Fibroblast of skin of left quadriceps (primary cell): ENCODE data around the gene PRODH2.
A peak's percentile ranks its signal among the peaks of the same experiment; 100 is the strongest.

ENCODE experiments used
- DNase-seq, 2 experiments: peaks; one replicate each; pipeline ENCODE4 v3.0.0-alpha.2; 2013; ENCODE audit warnings: low read depth in 2 of 2

PRODH2 gene

DNA sequence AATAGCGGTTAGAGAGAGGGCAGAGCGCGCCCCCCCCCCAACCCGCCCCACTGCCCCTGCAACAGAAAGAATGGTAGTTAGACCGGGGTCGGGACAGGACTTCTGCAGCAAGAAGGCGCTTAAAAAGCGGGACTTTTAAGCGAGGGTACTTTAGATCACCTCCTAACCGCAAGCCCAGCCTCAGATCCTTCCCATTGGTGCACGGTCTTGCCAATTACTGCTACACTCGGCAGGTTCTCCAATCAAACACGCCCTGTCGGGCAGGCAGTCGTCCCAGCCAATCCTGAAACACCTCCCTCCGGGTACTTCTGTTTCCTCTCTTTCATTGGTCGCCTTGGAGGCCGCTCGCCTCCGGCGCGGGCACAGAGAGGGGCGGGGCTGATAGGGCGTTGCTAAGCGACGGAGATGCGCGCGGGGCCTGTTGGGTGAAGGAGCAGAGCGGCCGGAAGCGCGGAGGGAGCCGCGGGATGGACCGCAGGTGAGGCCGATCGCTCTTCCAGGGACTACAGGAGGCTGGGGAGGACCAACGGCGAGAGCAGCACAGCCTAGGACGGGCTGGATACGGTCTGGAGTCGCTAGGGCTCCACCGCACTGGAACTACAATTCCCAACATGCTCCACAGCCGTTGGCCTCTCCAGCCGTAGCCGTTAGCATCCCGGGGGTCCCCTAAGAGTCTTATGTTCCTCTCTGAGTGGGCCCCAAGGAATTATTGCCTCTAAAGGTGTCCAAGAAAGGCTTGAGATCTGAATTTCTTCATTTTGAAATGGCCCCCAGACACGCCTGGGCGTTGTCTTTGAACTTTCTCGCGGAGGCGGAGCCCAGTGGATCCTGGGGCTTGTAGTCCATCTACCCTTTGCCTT lies 54.7 kb downstream of the PRODH2 start, which contains the start of gene PROSER3:
PROSER3 (plus strand) TSS at position 428 of the 860 bp plus-strand sequence; CDS start at position 468, 40 bp downstream.
- DNase-seq, result peak; percentile 99 to 100

DNA sequence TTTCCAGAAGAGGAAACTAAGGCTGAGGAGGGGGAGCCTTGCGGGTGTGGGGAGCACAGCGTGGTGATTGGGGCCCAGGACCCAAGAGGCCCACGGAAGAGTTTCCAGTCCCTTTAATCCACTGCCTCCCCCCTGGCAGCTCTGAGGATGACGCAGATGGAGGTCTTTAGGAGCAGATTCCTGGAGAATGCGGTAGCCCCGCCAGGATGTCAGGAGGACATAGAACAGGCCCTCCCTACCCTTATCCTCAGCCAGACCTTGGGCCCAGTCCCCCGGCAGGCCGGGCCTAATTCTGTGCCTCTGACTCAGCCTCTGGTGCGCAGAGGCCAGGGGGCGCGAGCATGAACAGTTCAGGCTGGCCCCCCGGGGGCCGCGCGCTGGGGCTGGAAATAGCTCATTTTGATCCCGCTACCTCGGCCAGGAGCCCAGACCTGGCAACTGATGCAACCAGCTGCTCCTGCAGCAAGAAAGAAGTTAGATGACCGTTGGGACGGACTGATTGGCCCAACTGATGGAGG lies 55.4 kb downstream of the PRODH2 start:
- DNase-seq, result peak; percentile 84

DNA sequence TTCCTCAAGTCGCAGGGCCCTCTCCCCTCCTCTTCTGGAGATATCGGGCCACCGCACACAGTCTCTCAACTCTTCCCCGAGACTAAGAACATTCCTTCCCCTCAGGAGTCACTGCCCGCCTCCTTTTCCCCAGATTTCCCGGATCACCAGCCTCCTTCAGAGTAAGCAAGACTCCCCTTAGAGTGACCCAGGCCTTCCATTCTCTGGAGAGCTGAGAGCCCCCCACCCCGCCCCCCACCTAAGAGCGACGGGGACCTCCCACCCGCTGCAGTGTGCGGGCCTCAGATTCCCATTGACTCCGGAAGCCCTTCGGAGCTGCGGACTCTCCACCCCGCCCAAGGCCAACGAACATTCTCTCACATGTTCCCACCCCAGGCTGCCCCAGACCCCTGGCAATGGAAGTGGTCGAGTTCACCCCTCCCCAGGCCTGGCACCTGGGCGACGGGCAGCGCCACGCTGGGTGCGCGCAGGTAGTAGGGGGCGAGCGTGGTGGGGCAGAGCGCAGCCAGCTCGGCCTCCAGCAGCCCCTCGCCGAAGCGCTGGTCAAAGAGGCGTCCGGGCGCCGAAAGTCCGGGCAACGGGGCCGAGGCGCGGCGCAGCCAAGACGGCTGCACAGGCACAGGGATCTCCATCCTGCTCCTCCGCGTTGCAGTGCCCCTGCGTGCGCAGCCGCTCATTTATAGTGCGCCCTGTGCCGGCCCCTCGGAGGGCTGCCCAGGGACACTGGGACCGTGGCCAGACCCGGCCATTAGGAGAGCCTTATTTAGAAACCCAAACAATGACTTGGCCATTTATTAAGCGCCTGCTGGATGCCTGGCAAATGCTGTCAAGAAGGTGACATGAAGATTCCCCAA lies 56.0 kb downstream of the PRODH2 start, which contains the start of gene HSPB6:
HSPB6 (minus strand) TSS at position 653 of the 854 bp plus-strand sequence; CDS start at position 632, 21 bp downstream.
- DNase-seq, result no peak

DNA sequence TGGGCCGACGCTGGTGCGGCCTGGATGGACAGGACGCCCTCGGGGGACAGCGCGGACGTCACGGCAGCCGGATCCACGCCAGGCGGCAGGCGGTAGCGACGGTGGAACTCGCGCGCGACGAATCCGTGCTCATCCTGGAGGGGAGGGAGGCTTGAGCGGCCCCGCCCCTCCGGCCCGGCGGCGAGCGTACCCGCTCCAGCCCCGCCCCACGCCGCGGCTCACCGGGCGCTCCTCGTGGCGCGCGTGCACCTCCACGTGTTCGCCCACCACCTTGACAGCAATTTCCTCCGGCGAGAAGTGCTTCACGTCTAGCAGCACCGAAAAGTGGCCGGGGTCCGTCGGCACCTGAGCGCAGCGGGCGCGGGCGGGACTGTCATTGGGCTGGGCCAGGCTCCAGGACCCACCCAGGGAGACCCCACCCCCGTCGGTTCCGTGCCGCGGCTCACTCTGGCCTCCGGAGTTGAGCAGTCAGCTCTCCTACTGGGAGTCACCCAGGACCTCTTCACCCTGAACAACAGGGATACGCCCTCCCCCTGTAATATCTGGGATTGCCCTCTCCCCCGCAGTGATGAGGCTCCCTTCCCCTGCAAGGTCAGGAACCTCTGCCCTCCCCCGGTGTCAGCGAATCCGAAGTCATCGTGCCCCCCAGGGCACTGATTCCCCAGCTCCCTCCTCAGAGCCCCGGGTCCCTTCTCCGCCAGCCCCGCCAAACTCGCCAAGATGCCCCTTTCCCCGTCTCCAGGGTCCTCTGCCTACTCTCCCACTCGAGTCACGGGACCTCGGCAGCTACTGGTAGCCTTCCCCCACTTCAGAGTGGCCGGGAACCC lies 56.9 kb downstream of the PRODH2 start:
- no peak for DNase-seq

DNA sequence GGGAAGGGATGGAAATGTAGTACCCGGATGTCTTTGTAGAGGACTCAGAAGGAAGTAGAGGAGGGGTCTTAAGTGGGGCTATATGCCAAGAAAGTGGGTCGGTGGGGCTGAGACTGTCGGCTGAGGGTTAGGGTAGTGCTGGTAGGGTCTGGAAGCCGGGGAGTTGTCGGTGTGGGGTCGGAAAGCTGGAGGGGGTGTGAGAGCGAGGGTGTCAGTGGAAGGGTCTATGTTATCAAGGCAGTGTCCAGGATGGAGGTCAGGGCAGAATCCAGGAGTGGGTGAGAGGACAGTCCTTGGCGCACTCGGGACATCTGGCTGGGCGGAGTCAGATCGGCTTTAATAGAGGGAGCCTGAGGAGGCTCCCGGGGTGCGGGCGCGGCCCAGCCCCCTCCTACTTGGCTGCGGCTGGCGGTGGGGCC lies 57.5 kb downstream of the PRODH2 start:
- no peak for DNase-seq

DNA sequence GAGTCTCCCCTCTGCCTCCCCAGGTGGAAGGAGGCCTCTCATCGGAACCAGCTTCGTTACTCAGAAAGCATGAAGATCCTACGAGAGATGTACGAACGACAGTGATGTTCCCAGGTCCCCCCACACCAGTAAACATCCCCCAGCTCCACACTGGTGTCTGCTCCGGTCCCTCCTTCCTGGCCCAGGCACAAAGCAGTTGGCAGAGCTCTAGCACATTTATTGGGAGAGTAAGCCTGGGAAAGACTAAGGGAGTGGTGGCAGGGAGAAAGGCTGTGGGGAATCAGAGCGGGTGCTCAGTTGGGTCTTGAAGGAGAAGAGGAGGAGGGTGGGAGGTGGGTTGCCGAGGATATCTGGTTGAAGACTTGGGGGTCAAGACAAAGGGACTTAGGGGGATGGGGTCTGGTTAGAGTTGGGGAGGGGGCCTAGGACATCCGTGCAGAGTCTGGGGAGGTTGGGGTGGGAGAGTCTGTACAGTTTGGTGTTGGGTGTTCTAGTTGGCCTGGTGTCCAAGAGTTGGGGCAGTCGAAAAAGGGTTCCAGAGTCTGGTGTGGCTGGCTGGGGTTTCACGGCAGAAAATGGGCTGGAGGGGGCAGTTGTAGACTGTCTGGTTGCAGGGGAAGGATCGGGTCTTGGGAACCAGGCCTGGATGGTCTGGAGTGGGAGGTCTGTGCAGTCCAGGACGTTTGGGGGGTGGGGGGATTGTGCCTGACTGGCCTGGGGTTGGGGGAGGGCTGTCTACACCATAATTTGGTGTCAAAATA lies 58.1 kb downstream of the PRODH2 start:
- no peak for DNase-seq

DNA sequence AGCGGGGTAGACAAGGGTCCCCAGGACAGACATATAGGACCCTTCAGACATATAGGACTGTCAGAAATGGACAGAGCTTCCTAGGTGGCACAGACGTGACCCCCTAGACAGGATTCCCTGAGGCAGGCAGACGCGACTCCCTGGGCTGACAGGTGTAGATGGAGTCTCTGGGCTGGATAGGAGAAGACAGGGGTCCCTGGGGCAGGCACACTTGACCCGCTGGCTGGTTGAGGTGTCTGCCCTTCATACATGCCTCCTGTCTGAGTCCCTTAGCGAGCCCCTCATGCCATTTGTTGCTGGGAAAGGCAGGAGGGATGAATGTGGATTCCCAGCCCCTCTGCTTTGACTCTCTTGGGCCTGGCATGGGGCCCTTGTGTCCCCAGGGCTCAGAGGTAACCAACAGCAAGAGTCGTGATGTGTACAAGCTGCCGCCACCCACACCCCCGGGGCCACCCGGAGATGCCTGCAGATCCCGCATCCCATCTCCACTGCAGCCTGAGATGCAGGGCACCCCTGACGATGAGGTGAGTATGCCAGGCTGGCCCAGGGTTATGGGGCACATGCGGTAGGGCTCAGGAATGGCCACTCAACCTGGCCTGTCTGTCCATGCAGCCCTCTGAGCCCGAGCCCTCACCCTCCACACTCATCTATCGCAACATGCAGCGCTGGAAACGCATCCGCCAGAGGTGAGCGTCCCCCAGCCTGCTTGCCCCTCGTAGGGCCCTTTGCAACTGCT lies 58.8 kb downstream of the PRODH2 start:
- DNase-seq, result no peak

DNA sequence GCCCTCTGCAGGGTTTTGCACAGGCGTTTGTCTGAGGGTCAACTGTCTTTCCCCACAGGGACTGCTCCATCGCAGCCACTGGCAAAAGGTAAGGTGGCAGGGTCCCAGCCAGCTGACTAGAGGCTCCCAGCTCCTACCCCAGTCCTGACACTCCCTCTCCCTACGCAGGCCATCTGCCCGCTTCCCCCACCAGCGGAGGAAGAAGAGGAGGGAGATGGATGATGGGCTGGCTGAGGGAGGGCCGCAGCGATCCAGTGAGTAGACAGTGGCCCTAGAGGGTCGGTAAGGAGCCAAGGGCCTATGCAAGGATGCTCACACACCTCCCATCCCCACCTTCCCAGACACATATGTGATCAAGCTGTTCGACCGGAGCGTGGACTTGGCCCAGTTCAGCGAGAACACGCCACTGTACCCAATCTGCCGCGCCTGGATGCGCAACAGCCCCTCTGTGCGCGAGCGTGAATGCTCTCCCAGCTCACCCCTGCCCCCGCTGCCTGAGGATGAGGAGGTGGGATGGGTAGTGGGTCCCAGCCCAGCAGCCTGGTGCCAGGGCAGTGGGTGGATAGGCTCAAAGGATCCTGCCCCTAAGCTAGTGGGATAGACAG lies 59.8 kb downstream of the PRODH2 start:
- DNase-seq, result no peak

DNA sequence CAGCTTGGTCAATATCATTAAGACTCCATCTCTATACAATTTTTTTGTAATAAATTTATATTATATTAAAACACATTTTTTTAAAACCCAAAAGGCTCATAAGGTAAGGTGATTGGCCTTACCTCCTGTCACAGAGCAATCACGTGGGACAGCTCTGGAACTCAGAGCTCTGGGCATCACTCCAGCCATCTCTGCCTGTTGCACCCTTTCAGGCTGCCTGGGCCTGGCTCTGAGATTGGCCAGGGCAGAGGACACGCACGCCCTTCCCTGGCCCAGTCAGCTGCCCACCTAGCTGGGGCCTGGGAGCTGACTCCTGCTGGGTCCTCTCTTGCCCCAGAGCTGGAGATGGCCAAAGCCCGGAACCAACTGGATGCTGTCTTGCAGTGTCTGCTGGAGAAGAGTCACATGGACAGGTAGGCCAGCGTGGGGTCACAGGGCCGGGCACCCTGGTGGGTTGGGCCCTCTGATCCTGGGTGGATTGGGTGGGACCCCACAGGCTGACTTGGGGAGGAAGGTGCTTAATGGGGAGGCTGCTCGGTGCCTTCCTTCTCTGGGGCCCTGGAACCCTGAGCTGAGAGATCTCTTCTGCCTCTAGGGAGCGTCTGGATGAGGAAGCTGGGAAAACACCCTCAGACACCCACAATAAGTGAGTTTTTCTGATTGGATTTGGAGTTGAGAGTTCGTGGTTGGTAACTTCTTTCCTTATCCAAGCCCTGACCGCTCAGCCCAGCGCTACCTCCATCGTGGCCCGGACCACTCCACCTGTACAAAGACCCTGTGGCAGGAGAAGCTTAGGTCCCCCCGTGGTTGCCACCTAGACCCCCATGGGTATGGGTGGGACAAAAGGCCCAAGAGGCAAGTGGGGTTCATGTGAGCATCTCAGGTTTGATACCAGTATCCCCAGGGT lies 60.6 kb downstream of the PRODH2 start:
- no peak for DNase-seq

DNA sequence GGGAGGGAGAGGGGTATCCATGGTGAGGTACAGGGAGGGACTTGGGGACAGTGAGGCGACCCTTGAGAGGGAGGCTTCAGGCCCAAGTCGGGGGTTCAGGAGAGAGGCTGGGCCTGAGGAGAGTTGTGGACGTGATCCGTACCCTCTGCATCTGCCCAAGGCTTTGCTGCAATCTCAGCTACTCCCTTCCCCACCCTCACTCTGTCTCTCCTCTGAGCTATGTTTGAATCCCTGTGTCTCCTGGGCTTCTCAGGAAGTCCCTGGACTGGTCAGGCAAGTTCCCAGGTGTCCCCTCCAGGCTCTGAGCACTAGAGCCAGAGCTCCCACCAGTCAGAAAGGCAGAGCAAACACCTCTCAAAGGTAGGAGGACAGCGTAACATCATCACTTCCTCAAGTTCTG lies 62.5 kb downstream of the PRODH2 start:
- DNase-seq, result no peak
